ENCODE results near the gene TRPV4. TPM values are rescaled to one million over a fixed set of nuclear protein-coding genes. Genes with fewer than 3 reads are reported as not detected.

Gene TRPV4
- total RNA-seq = 1 to 10 TPM in 1 of 2 donors, under 1 TPM in 1; under 0.01 to 1.3 TPM

DNA sequence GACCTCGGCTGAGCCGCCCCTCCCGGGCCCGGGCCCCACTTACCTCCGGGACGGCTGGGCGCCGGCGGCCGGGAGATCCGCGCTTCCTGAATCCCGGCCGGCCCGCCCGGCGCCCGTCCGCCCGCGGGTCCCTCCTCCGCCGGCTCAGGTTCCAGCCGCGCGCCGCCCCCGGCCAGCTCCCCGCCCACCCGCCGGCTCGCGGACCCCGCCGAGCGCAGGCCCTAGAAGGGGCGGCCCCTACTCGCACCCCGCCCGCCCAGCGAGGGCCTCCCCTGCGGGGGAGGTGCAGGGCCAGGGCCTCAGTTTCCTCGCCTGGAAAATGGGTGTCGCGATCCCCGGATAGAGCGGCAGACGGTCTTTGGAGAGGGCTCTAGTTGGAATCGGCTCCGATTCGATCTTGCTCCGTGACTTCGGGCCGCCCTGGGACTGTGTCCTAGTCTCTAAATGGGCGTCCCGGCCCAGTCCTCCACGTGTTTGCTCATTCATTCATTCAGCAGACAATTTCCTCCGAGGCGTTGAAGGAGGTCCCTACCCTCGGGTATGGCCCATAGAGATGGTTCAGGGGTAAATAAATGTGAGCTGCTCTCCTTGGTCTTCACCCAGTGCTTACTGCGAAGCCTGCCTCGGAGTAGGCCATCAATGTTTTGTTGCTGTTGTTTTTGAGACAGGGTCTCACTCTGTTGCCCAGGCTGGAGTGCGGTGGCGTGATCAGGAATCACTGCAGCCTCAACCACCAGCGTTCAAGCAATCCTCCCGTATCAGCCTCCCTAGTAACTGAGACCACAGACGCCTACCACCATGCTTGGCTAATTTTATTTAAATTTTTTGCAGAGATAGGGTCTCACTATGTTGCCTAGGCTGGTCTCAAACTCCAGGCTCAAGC lies at the start of gene TRPV4:
Gene TRPV4, minus strand, starts transcription at position 92 of the 883 bp plus-strand sequence. CDS start 18,602 bp downstream, outside the sequence.

DNA sequence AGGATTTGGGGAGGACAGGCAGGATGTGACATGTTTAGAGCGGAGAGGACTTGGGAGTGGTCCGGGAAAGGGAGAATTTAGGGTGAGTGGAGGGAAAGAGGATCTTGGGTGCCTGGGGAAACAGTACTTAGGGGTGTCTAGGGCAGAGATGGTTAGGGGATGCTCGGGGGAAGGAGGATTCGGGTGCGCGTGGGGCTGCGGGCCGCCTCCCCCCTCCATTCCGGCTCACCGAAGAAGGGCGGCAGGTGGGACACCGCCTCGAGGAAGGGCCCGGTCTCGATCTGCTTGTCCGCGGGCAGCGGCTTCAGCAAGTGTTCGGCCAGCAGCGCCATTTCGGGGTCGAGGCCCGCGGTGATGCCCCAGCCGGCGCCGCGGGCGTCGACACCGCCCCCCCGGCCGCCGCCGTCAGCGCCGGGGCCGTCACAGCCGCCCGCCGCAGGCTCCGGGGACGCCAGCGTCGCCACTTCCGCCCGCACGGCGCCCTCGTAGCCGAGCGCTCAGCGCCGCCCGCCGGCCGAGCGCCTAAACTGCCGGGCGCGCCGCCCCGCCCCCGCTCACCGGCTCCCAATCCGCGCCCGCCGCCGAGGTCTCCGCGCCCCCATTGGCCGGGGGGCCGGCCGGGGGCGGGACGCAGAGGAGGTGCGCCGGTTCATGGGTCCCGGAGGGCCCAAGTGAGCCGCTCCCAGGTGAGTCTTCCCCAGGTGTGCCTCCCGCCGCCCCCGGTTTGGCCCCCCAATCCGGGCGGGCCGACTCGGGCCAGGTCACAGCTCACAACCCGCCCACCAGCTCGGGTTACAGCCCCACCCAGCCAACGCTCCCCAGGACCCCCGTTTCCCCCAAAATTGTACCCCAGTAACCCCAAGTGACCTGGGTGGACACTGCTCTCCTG lies 47.1 kb upstream of the TRPV4 start, which contains the start of gene GLTP:
Gene GLTP, minus strand, starts transcription at position 499 of the 889 bp plus-strand sequence. Its CDS starts 167 bp downstream, at position 332.

Small RNAs within 50 kb of the gene (small RNA-seq; reads per million reads assigned to genes)
- gene MIR4497 = 0 reads per million in 2 donors
- gene RN7SL441P = 0 reads per million in 2 donors

Other genes with a start within 250 kb of the TRPV4 start
- 1 to 10 TPM; 4.1 to 4.3 TPM for gene FAM222A, start 119.6 kb downstream of the TRPV4 start, total RNA-seq
- 10 to 100 TPM; 19.0 to 19.6 TPM for gene GLTP, start 47.1 kb upstream of the TRPV4 start, total RNA-seq
- gene TCHP, start 66.9 kb upstream of the TRPV4 start, total RNA-seq = 10 to 100 TPM in 1 of 2 donors, 1 to 10 TPM in 1; 9.3 to 11.0 TPM
- 10 to 100 TPM; 33.4 to 39.0 TPM for gene GIT2, start 163.0 kb upstream of the TRPV4 start, total RNA-seq
- gene ANKRD13A, start 166.0 kb upstream of the TRPV4 start, total RNA-seq = 10 to 100 TPM; 24.3 to 34.8 TPM
- gene C12orf76, start 215.1 kb upstream of the TRPV4 start, total RNA-seq = 10 to 100 TPM in 1 of 2 donors, 1 to 10 TPM in 1; 8.7 to 14.8 TPM

Measured in melanocyte of skin (primary cell).